HG03135 (cell line): Measurements from ENCODE around the gene SERINC3.
"Not testable (repeated sequence)": the region's sequence is repeated elsewhere in the genome, so short reads cannot be mapped to it uniquely, and the experiment has no call there.

Experiments used
- ATAC-seq: cut with Tn5 transposase; IDR thresholded peaks from one replicate; pipeline ENCODE4 v1.9.1; 2021; ENCODE audit warnings: mild to moderate bottlenecking, moderate library complexity; ENCODE audit not compliant: unreplicated experiment

Gene SERINC3

GRCh38 chr20:44521484-44522481 is at the start of gene SERINC3:
TSS of gene SERINC3 (minus strand) at chr20:44522070. CDS start at chr20:44521951, 119 bp downstream.
- ATAC-seq: peak; percentile 96

- no peak for ATAC-seq
Measured at GRCh38 chr20:44571362-44571988, 49.6 kb upstream of the SERINC3 start.

DNA sequence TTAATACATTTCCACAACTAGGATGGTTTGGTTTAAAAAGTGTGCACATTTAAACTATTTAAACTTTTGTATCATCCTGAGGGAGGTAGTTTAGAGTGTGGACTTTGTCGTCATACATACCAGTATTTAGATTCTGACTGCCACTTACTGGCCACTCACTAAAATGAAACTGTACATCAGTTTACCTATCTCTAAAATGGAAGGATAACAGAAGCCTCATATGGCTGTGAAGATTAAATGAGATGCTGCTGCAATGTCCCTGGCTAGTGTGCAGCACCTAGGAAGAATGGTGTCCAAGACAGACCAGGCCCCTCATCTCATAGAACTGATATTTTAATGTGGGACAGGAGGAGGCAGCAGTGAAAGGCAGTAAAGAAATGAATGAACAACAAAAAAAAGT is 48.5 kb upstream of the SERINC3 start:
- no peak for ATAC-seq

DNA sequence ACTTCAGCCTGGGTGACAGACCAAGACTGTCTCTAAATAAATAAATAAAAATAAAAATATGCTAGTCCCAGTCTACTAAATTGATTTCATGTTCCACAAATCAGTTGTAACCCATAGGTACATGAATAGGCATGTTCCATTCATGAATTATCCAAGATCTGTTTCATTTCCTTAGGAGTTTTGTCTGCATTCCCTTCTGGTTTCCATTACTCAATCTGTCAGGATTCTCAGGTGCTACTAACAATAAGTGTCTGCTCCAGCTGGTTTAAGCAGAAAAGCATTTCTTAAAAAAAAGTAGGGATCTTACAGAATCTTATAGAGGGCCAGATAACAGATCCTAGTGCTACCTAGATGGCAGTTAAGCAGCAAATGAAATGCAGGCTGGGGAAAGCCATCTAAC is 44.9 kb upstream of the SERINC3 start:
- ATAC-seq: no peak

DNA sequence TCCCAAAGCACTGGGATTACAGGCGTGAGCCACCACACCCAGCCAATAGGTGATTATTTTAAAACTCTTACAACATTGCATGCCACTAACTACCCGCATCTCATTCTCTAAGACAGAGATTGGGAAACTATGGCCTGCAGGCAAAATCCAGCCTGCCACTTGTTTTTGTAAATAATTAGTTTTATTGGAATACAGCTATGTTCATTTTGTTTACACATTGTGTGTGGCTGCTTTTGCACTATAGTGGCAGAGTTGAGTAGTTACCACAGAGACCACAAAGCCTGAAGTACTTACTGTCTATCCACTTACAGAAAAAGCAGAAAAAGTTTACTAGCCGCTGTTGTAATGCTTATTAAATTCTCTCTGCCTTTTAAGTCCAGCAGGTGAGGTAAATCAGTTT is 44.1 kb upstream of the SERINC3 start:
- ATAC-seq: no peak

DNA sequence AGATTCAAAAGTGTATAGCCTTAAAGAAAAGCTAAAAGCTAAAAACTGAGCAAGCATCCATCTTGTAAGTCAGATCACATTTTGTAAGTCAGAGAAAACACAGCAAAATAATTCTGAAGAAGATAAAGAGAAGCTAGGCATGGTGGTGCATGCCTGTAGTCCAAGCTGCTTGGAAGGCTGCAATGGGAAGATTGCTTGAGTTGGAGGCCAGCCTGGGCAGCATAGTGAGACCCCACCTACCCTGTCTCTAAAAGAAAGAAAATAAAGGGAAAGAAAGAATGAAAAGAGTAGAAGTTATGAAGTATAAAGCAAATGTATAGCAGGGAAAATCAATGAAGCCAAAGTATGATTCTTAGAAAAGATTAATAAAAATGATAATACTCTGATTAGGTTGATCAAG is 40.0 kb upstream of the SERINC3 start:
- no peak for ATAC-seq

GRCh38 chr20:44560818-44561217 is 38.9 kb upstream of the SERINC3 start:
- not testable (repeated sequence) for ATAC-seq

DNA sequence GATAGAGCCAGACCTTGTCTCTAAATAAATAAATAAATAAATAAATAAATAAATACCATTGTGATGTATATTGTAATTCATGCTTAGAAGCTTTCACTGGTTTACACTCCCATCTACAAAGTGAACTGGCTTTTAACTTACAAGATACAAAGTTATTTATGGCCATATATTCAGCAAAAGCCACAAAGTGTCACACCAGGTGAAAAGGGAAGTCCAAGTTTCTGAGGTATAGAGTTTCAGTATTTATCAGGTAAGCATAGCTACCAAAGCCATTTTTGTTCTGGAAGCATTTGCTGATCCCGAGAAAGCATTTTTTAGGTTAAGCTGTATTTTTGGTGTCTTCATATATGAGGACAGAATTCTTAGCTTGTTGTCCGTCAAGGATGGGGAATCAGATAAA is 38.4 kb upstream of the SERINC3 start:
- ATAC-seq: no peak

DNA sequence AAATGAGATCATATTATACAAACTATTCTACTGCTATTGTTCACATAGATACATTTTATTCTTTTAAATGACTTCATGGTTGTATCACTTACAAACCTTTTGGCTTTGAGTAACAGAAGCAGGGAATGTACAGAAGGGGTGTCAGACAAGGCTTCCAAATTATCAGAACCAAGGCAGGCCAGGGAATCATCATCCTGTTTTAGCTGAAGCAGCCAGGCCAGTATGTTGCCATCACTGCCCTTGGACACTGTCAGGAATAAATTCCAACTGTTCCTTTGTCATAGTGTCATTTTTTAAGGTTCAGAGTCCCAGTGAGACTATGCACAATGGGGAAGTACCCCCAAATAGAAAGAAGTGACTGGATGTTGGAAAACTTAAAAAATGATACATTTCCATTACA is 37.4 kb upstream of the SERINC3 start:
- ATAC-seq: no peak

GRCh38 chr20:44552950-44553908 is 31.4 kb upstream of the SERINC3 start:
- ATAC-seq: no peak

DNA sequence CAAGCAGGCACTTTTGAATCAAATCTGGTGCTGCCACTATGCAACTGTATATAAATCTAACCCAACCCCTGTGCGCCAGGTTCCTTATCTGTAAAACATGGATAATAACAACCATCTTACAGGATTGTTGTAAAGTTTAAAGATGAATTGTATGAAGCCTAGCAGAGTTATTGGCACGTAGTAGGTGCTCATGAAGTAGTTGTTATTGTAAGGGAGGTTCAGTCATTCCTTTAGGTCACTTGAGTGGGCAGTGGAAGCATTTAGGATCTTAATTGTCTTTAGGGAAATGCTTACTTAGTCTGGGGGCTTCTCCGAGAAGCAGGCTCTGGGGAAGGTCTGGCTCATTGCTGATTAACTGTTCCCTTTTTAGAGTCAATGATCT is 30.7 kb upstream of the SERINC3 start:
- ATAC-seq: no peak

- no peak for ATAC-seq
Measured at GRCh38 chr20:44552050-44552449, 30.2 kb upstream of the SERINC3 start.

- ATAC-seq: no peak
Measured at GRCh38 chr20:44549123-44549522, 27.3 kb upstream of the SERINC3 start.

- no peak for ATAC-seq
Measured at GRCh38 chr20:44547419-44547818, 25.5 kb upstream of the SERINC3 start.

GRCh38 chr20:44544263-44544662 is 22.4 kb upstream of the SERINC3 start:
- ATAC-seq: no peak

DNA sequence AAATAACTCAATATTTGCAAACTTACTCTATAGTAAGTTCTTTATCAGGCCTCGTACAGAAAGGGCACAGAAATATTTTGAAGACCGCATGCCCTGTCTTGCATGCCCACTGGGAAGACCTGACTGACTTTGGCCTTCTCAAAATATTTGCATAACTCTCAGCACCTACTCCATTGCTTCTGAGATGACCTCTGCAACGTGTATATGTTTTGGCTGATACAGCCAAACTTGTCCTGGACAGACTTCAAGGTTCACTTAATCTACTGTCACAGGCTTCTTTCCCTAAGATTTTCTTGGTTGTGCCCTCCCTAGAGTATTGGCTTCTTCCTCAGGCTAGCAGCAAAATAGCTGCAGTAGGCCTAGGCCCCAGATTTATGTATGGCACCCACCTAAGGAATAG is 21.5 kb upstream of the SERINC3 start:
- ATAC-seq: no peak

DNA sequence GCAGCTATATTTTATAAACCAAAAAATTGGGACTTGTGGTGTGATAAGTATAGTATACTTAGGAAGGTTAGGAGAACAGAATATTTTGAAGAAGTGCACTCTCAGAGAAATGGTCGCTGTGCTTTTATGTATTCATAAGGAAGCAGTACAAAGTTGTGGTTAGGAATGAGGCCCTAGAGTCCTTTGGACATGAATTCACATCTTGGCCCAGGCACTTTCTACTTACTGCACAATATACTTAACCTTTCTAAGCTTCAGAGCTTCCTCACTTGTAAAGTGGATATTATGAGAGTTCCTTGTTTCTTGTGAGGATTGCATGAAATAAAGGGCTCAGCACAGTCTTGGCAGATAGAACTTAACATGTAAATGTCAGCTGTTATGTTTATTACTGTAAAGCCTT is 21.0 kb upstream of the SERINC3 start:
- ATAC-seq: no peak

- no peak for ATAC-seq
Measured at GRCh38 chr20:44541992-44542391, 20.1 kb upstream of the SERINC3 start.

GRCh38 chr20:44540834-44541233 is 19.0 kb upstream of the SERINC3 start:
- ATAC-seq: no peak

- no peak for ATAC-seq
Measured at GRCh38 chr20:44537993-44538392, 16.1 kb upstream of the SERINC3 start.

DNA sequence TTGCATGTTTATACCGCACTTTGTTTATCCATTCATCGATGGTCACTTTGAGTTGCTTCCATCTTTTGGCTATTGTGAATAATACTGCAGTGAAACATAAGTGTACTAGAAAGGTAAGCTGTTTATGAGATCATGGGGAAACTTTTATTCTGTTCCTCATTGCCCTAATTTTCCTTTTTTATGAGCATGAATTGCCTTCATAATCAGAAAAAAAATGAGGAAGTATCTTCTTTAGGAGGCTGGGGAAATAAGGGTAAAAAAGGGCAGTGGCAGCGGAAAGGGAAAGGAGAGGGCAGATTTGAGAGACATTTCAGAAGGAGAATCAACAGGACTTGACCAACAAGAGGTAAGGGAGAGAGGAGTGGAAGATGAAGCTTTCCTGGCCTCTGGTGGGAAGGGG is 14.3 kb upstream of the SERINC3 start:
- no peak for ATAC-seq
